ENCODE data around the gene PON3. TPM values are rescaled to one million over a fixed set of nuclear protein-coding genes. Genes with fewer than 3 reads are reported as not detected.
A peak's percentile ranks its signal among the peaks of the same experiment; 100 is the strongest.

The PON3 gene
- total RNA-seq, 1 donor from 2014 or later: not detected

DNA sequence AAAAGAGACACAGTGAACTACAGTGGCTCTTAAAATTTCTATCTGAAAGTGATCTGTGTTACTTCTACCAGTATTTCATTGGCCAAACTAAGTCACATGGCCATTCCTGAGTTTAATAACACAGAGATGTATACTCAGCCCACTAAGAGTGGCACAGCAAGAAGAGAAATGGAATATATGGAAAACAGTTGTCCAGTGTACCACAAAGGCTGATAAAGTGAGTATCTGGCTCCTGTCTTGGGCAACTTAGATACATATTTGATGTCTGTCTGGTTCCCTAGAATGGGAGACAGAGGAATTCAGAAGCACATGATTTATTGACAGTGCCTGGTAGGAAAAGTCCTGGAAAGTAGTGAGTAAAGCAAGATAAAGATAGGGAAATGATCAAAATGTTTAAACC, 61.7 kb downstream of the PON3 start:
- Mint-ChIP-seq H3K9me3 (ENCODE audit: unreplicated experiment) (no peaks in the 10 kb centered on the region), H3K4me3 (ENCODE audit: unreplicated experiment) (no peak overlapping the region), H3K36me3 (ENCODE audit: unreplicated experiment) (no peaks in the 10 kb centered on the region), H3K4me1 (ENCODE audit: unreplicated experiment) (peaks cover 5% of the 10 kb centered on the region), H3K27me3 (ENCODE audit: unreplicated experiment) (peaks cover 13% of the 10 kb centered on the region), H3K27ac (ENCODE audit: unreplicated experiment) (no peak overlapping the region)
- DNase-seq (ENCODE audit: extremely low spot score, unreplicated experiment): no peak
- TF ChIP-seq CTCF (IDR thresholded peaks at IDR 0.05): no peak

DNA sequence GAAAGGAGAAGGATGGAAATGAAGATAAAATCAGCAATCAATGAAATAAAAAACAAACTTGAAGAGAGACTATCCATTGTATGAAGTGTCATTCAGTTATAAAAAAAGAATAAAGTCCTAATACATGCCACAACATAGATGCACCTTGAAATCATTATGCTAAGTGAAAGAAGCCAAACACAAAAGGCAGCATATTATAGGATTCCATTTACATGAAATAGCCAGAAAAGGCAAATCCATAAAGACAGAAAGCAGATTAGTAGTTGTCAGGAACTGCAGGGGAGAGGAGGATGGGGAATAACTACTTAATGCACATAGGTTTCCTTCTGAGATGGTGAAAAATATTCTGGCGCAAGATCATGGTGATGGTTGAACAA, 65.2 kb downstream of the PON3 start:
- no peak overlapping the region for H3K27ac Mint-ChIP-seq (ENCODE audit: unreplicated experiment)
- peak overlapping the region; percentile 3 for H3K4me3 Mint-ChIP-seq (ENCODE audit: unreplicated experiment)
- H3K27me3 Mint-ChIP-seq (ENCODE audit: unreplicated experiment): peaks cover 23% of the 10 kb centered on the region

GRCh38 chr7:95330204-95330960, 65.8 kb downstream of the PON3 start:
- DNase-seq (ENCODE audit: extremely low spot score, unreplicated experiment): no peak
- Mint-ChIP-seq H3K27ac (ENCODE audit: unreplicated experiment) (no peak overlapping the region), H3K36me3 (ENCODE audit: unreplicated experiment) (no peaks in the 10 kb centered on the region), H3K27me3 (ENCODE audit: unreplicated experiment) (peaks cover 26% of the 10 kb centered on the region), H3K4me3 (ENCODE audit: unreplicated experiment) (peak overlapping the region; percentile 3), H3K4me1 (ENCODE audit: unreplicated experiment) (peaks cover 5% of the 10 kb centered on the region), H3K9me3 (ENCODE audit: unreplicated experiment) (no peaks in the 10 kb centered on the region)
- TF ChIP-seq CTCF (IDR thresholded peaks at IDR 0.05): no peak

More for the DNA sequence above, 65.2 kb downstream of the PON3 start:
- Mint-ChIP-seq H3K9me3 (ENCODE audit: unreplicated experiment) (no peaks in the 10 kb centered on the region), H3K4me1 (ENCODE audit: unreplicated experiment) (peaks cover 5% of the 10 kb centered on the region), H3K36me3 (ENCODE audit: unreplicated experiment) (no peaks in the 10 kb centered on the region)
- DNase-seq (ENCODE audit: extremely low spot score, unreplicated experiment): no peak
- no peak for TF ChIP-seq CTCF (IDR thresholded peaks at IDR 0.05)

DNA sequence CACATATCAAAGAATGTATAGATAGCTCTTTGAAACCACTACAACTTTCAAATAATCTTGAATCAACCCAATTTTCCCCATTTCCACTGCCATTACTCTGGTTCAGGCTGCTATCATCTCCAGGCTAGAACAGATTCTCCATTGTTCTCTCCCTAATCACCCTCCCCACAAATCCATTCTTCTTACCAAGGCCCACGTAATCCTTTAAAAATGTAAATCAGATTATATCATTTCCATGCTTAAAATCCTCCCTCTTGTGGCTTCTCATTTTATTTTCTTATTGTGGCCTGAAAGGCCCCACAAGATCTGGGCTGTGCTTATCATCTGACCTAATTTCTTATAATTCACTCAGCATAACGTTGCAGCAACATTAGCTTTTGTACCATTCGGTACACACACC, 68.8 kb downstream of the PON3 start:
- TF ChIP-seq CTCF (IDR thresholded peaks at IDR 0.05): no peak
- Mint-ChIP-seq H3K36me3 (ENCODE audit: unreplicated experiment) (no peaks in the 10 kb centered on the region), H3K4me3 (ENCODE audit: unreplicated experiment) (no peak overlapping the region), H3K27ac (ENCODE audit: unreplicated experiment) (no peak overlapping the region), H3K9me3 (ENCODE audit: unreplicated experiment) (no peaks in the 10 kb centered on the region), H3K4me1 (ENCODE audit: unreplicated experiment) (peaks cover 5% of the 10 kb centered on the region), H3K27me3 (ENCODE audit: unreplicated experiment) (peaks cover 31% of the 10 kb centered on the region)
- no peak for DNase-seq (ENCODE audit: extremely low spot score, unreplicated experiment)

DNA sequence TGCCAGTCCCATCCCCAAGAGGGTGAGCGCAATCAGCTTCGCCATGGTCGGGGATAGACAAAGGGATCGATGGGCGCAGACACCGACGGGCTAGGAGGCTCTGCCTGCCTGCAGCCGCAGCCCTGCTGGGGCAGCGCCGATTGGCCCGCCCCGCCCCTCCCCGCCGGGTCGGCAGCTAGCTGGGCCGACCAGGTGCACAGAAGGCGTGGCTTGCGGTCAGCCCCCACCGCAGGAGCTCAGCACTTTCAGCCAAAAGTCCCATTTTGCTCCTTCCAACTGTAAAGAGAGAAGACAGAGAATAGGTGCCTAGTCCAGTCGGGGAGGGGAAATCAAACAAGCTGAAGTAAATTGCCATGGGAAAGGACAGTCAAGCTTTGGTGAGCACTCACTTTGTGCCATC, 71.7 kb downstream of the PON3 start, which contains the start of gene PON1:
TSS of gene PON1 (minus strand) at position 102 of the 400 bp plus-strand sequence. CDS start at position 45, 57 bp downstream.
- H3K27ac Mint-ChIP-seq (ENCODE audit: unreplicated experiment): no peak within 1 kb of the TSS
- H3K4me1 Mint-ChIP-seq (ENCODE audit: unreplicated experiment): no peaks in the 10 kb centered on the region
- no peaks in the 10 kb centered on the region for H3K9me3 Mint-ChIP-seq (ENCODE audit: unreplicated experiment)
- DNase-seq (ENCODE audit: extremely low spot score, unreplicated experiment): no peak
- H3K27me3 Mint-ChIP-seq (ENCODE audit: unreplicated experiment): peaks cover 26% of the 10 kb centered on the region
- no peaks in the 10 kb centered on the region for H3K36me3 Mint-ChIP-seq (ENCODE audit: unreplicated experiment)
- no peak for TF ChIP-seq CTCF (IDR thresholded peaks at IDR 0.05)
- H3K4me3 Mint-ChIP-seq (ENCODE audit: unreplicated experiment): no peak within 1 kb of the TSS
